GM13977 (cell line): ENCODE measurements around the gene BUB1.

ENCODE experiments used
- DNase-seq: peaks from one replicate; pipeline ENCODE4 v3.0.0; 2012; ENCODE audit warnings: low spot score
- in situ Hi-C: fragments of 300-500 bp; cut with MboI; formaldehyde crosslinking; loops from one replicate; pipeline ENCODE4 v1.12.0; 2022; ENCODE audit warnings: low sequenced_read_pairs, low pct_unique_long_range_greater_than_20kb, mixed read lengths, inconsistent platforms; ENCODE audit not compliant: unreplicated experiment
- TF ChIP-seq, protein P1 (sequence below): IDR thresholded peaks from 2 replicates; pipeline ENCODE4 v1.5.1; 2012; ENCODE audit warnings: mild to moderate bottlenecking, control low read depth; ENCODE audit not compliant: insufficient read depth; ENCODE audit errors: extremely low read depth, missing control alignments

The BUB1 gene

DNA sequence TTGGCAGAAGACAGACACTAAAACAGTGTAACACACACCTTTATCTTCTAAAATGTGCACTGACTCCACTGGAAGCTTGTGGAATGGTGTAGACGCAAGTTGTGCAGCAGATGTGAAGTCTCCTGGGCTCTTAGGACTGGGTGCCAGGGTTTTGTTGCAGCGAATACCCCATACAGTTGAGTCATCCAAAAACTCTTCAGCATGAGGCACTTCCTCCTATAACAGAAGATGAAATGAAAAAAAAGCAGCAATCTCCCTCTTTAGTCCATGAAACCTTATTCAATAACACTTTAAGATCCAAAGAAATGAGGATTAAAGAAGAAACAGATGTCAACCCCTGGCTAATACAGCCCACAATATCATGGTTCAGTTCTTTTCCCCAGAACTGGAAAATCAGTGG, 22.2 kb downstream of the BUB1 start:
- DNase-seq, result no peak
- in situ Hi-C loops, result no loop called here
- TF ChIP-seq, protein P1, sequence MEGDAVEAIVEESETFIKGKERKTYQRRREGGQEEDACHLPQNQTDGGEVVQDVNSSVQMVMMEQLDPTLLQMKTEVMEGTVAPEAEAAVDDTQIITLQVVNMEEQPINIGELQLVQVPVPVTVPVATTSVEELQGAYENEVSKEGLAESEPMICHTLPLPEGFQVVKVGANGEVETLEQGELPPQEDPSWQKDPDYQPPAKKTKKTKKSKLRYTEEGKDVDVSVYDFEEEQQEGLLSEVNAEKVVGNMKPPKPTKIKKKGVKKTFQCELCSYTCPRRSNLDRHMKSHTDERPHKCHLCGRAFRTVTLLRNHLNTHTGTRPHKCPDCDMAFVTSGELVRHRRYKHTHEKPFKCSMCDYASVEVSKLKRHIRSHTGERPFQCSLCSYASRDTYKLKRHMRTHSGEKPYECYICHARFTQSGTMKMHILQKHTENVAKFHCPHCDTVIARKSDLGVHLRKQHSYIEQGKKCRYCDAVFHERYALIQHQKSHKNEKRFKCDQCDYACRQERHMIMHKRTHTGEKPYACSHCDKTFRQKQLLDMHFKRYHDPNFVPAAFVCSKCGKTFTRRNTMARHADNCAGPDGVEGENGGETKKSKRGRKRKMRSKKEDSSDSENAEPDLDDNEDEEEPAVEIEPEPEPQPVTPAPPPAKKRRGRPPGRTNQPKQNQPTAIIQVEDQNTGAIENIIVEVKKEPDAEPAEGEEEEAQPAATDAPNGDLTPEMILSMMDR, result no peak

- TF ChIP-seq, protein P1, result no peak
- in situ Hi-C loops, result no loop called here
Measured at GRCh38 chr2:110653861-110654260, 24.0 kb downstream of the BUB1 start.

GRCh38 chr2:110650346-110650745, 27.5 kb downstream of the BUB1 start:
- no peak for DNase-seq
- TF ChIP-seq, protein P1, result no peak
- in situ Hi-C loops, result no loop called here

More at GRCh38 chr2:110653861-110654260, 24.0 kb downstream of the BUB1 start:
- no peak for DNase-seq

GRCh38 chr2:110647777-110648176, 30.1 kb downstream of the BUB1 start:
- DNase-seq, result no peak
- in situ Hi-C loops, result no loop called here
- TF ChIP-seq, protein P1, result no peak

GRCh38 chr2:110645616-110646015, 32.2 kb downstream of the BUB1 start:
- TF ChIP-seq, protein P1, result no peak
- in situ Hi-C loops, result no loop called here
- DNase-seq, result no peak

- TF ChIP-seq, protein P1, result no peak
- in situ Hi-C loops, result no loop called here
Measured at GRCh38 chr2:110644357-110644756, 33.5 kb downstream of the BUB1 start.

DNA sequence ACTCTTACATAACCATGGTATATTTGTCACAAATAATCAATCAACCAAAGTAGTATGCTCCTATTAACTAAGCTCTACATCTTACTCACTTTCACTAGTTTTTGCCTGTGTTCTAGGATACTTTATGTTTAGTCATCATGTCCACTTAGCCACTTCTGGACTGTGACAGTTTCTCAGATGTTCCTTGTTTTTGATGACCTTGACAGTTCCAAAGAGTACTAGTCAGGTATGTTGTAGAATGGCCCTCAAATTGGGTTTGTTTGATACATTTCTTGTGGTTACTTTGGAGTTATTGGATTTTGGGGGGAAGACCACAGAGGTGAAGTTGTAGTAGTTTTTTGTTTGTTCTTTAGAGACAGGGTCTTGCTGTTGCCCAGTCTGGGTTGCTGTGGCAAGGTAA, 35.5 kb downstream of the BUB1 start:
- DNase-seq, result no peak
- in situ Hi-C loops, result no loop called here
- TF ChIP-seq, protein P1, result no peak

More at GRCh38 chr2:110644357-110644756, 33.5 kb downstream of the BUB1 start:
- no peak for DNase-seq
